ENCODE results near the gene EIF2S3. TPM values are rescaled to one million over a fixed set of nuclear protein-coding genes. Genes with fewer than 3 reads are reported as not detected.

Gene EIF2S3
- total and polyA plus RNA-seq, 2 of the 8 experiments (the other 6 are each of a cell fraction or from before 2014, with no cell fraction given): 65.5 to 259 TPM

DNA sequence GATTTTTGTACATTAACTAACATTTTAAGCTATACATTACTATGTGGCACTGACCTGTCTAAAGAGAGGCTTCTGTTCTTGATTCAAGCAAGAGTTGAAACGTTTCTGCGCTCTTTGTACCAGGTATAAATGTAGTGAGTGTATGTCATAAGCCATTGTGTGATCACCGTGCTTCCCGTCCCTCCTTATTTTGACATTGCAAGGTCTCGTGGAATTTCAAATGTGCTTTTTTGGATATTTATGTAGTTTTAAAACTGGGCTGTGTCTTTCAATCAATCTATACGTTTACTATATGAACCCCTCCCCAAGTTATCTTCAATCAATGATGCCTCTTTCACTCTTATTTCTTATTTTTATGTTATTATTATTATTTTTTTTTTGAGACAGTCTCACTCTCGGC is 27.7 kb upstream of the EIF2S3 start, which contains the start of gene KLHL15:
TSS of gene KLHL15 (minus strand) at position 101 of the 400 bp plus-strand sequence. CDS start 20,493 bp downstream, outside the sequence.
- no peak within 1 kb of the TSS; the same call in 1 of the 2 replicates for H4K8ac ChIP-seq (ENCODE audit: extremely low read depth, insufficient read depth, low read length)
- ChIA-PET CTCF (ENCODE audit: partially characterized antibody) (interaction anchor here (0.6 to 3.3 kb wide), 2 partner anchors 28 to 100 kb away, joined by 3 to 23 read pairs; partner anchors contain the start of gene EIF2S3), POLR2A (ENCODE audit: partially characterized antibody) (interaction anchor here (1.3 to 4.6 kb wide), 3 partner anchors 28 to 284 kb away, joined by 3 to 37 read pairs (median 3); partner anchors contain the start of genes ACOT9 and EIF2S3)
- no peak within 1 kb of the TSS for H3K14ac ChIP-seq (ENCODE audit: insufficient read length)
- peaks cover 0 to 21% of the 10 kb centered on the region in 2 experiments; a peak in 2 of 4 replicates for H3K79me2 ChIP-seq (ENCODE audit: control insufficient read depth in 1 of 2, insufficient read depth in 2 of 2, low read length in 2 of 2)
- peak within 1 kb of the TSS; percentile 75; the same call in 1 of the 2 replicates for H2BK12ac ChIP-seq (ENCODE audit: low read depth, low read length)
- FAIRE-seq (no peak), DNase-seq (ENCODE audit: low read depth in 1 of 2, low spot score in 2 of 2) (no peak)
- peak within 1 kb of the TSS; percentile 56 to 97 (median 74) for H3K4me3 ChIP-seq (ENCODE audit: extremely low read depth in 1 of 4, insufficient read depth in 2 of 4, low read depth in 3 of 4, low read length in 4 of 4)
- H2AFZ ChIP-seq (ENCODE audit: low read length): peak within 1 kb of the TSS; percentile 85; the same call in 1 of the 2 replicates
- H3K27ac ChIP-seq (ENCODE audit: low read depth, low read length): 0 out of 2 replicates have a peak within 1 kb of the TSS, but pooled peaks have one; percentile 84
- peaks cover 0 to 7% (median 0%) of the 10 kb centered on the region in 4 experiments; a peak in 1 of 7 replicates for H3K4me1 ChIP-seq (replicated peaks in 1 of 4; ENCODE audit: control insufficient read depth in 3 of 4, insufficient read depth in 4 of 4, low read length in 3 of 4)
- TF ChIP-seq, protein P1, sequence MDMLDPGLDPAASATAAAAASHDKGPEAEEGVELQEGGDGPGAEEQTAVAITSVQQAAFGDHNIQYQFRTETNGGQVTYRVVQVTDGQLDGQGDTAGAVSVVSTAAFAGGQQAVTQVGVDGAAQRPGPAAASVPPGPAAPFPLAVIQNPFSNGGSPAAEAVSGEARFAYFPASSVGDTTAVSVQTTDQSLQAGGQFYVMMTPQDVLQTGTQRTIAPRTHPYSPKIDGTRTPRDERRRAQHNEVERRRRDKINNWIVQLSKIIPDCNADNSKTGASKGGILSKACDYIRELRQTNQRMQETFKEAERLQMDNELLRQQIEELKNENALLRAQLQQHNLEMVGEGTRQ (IDR thresholded peaks at IDR 0.05; ENCODE audit: low read length): no peak
- H4K20me1 ChIP-seq (replicated peaks in 1 of 2; ENCODE audit: control insufficient read depth in 1 of 2, insufficient read depth in 2 of 2, low read length in 2 of 2): no peaks in the 10 kb centered on the region
- H3K79me1 ChIP-seq (ENCODE audit: low read depth, low read length): no peaks in the 10 kb centered on the region
- peak within 1 kb of the TSS; percentile 57 for H4K5ac ChIP-seq (ENCODE audit: insufficient read length, low read depth, low read length)
- peak within 1 kb of the TSS; percentile 78 for H3K4ac ChIP-seq (replicated peaks; ENCODE audit: insufficient read length, low read depth, low read length)
- H3K9me3 ChIP-seq (ENCODE audit: insufficient read depth in 2 of 2, low read depth in 1 of 2, low read length in 1 of 2): no peaks in the 10 kb centered on the region
- WGBS, 2 experiments (ENCODE audit: extremely low coverage in 1 of 2, insufficient coverage in 1 of 2, insufficient read length in 1 of 2, insufficient replicate concordance in 2 of 2, low coverage in 1 of 2, low lambda C conversion rate in 2 of 2, missing lambda C conversion rate in 1 of 2): 85% methylated on average over 7 of the region's 7 CpGs; no CpG with 5 or more reads in 1 of the 2 experiments
- peak within 1 kb of the TSS in 3 of 4 experiments; percentile 79 to 93 (median 88); a peak in 6 of 7 replicates for H3K9ac ChIP-seq (replicated peaks in 1 of 4; ENCODE audit: extremely low read depth in 1 of 4, low read depth in 3 of 4, low read length in 3 of 4)
- peak within 1 kb of the TSS; percentile 85 for H2BK5ac ChIP-seq (ENCODE audit: low read depth, low read length)
- no peak within 1 kb of the TSS for H2BK20ac ChIP-seq (ENCODE audit: low read length)
- 0 out of 2 replicates have a peak within 1 kb of the TSS, but pooled peaks have one; percentile 65 for H2AK5ac ChIP-seq (ENCODE audit: low read depth, low read length)
- H2BK15ac ChIP-seq (ENCODE audit: low read length): no peak within 1 kb of the TSS
- H3K23ac ChIP-seq (ENCODE audit: insufficient read length): no peak within 1 kb of the TSS
- peaks cover 0 to 3% (median 0%) of the 10 kb centered on the region in 4 experiments; a peak in 2 of 7 replicates for H3K27me3 ChIP-seq (replicated peaks in 1 of 4; ENCODE audit: control insufficient read depth in 3 of 4, extremely low read depth in 1 of 4, insufficient read depth in 3 of 4, low read length in 3 of 4)
- peak within 1 kb of the TSS; percentile 78 to 88 for H3K4me2 ChIP-seq (ENCODE audit: insufficient read depth in 1 of 2, low read depth in 2 of 2, low read length in 2 of 2)
- no peaks in the 10 kb centered on the region for H3K36me3 ChIP-seq (ENCODE audit: control insufficient read depth in 2 of 4, insufficient read depth in 4 of 4, low read length in 3 of 4)
- 0 out of 2 replicates have a peak, but pooled peaks cover 3% of the 10 kb centered on the region for H3K23me2 ChIP-seq (ENCODE audit: low read depth, low read length)
- H4K91ac ChIP-seq (replicated peaks; ENCODE audit: insufficient read length, low read length): peak within 1 kb of the TSS; percentile 27
- H3K18ac ChIP-seq (ENCODE audit: extremely low read depth, low read length): no peak within 1 kb of the TSS
- H3K56ac ChIP-seq (replicated peaks; ENCODE audit: insufficient read length, low read depth, low read length): no peak within 1 kb of the TSS
- H2BK120ac ChIP-seq (replicated peaks; ENCODE audit: low read depth, low read length): no peak within 1 kb of the TSS

Data from H1 (cell line).